Calu3 (cell line): ENCODE results near the gene TCP1. TPM values are rescaled to one million over a fixed set of nuclear protein-coding genes. Genes with fewer than 3 reads are reported as not detected.
A peak's percentile ranks its signal among the peaks of the same experiment; 100 is the strongest.

Experiments
- BruUV-seq: library from RNA; stranded (reverse); fragments of 400-500 nt; replicated peaks from 2 replicates; lab custom pipeline; 2021; lab: Mats Ljungman, UMichigan
- CTCF ChIA-PET: fragments of 300-600 bp; sonication (Branson Sonifier 250); formaldehyde crosslinking; loops from one replicate; lab custom pipeline; 2022; ENCODE audit warnings: antibody characterized with exemption; lab: Charles Lee
- DNase-seq: peaks from one replicate; pipeline ENCODE4 v3.0.0; 2022
- H3K27ac Mint-ChIP-seq: one replicate; pipeline ENCODE4 v1.8.0; 2022; ENCODE audit warnings: mixed read lengths; ENCODE audit not compliant: unreplicated experiment
- H3K27me3 Mint-ChIP-seq: one replicate; pipeline ENCODE4 v1.8.0; 2022; ENCODE audit warnings: mixed read lengths; ENCODE audit not compliant: unreplicated experiment
- H3K36me3 Mint-ChIP-seq: one replicate; pipeline ENCODE4 v1.8.0; 2022; ENCODE audit warnings: mild to moderate bottlenecking, moderate library complexity, mixed read lengths; ENCODE audit not compliant: insufficient read depth, unreplicated experiment
- H3K4me1 Mint-ChIP-seq: one replicate; pipeline ENCODE4 v1.8.0; 2022; ENCODE audit warnings: mild to moderate bottlenecking, low read depth, mixed read lengths; ENCODE audit not compliant: unreplicated experiment
- H3K4me3 Mint-ChIP-seq: one replicate; pipeline ENCODE4 v1.8.0; 2022; ENCODE audit warnings: mild to moderate bottlenecking, low read depth, moderate library complexity, mixed read lengths; ENCODE audit not compliant: unreplicated experiment
- H3K9me3 Mint-ChIP-seq: one replicate; pipeline ENCODE4 v1.8.0; 2022; ENCODE audit warnings: low read depth, mixed read lengths; ENCODE audit not compliant: unreplicated experiment
- CTCF ChIP-seq: fragments of 200-600 bp; IDR thresholded peaks from one replicate; pipeline ENCODE4 v1.8.0; 2022; ENCODE audit warnings: antibody characterized with exemption; ENCODE audit not compliant: unreplicated experiment
- intact Hi-C: fragments of 100-400 bp; cut with micrococcal nuclease; formaldehyde crosslinking; loops from one replicate; pipeline ENCODE4 v1.10.0; 2022; ENCODE audit not compliant: unreplicated experiment
- total RNA-seq: library from RNA; stranded (reverse); gene quantifications from 2 replicates; pipeline ENCODE4 v1.2.3, GENCODE V29; 2022

Gene TCP1
- total RNA-seq, 1 experiment from 2014 or later: 357 TPM

DNA sequence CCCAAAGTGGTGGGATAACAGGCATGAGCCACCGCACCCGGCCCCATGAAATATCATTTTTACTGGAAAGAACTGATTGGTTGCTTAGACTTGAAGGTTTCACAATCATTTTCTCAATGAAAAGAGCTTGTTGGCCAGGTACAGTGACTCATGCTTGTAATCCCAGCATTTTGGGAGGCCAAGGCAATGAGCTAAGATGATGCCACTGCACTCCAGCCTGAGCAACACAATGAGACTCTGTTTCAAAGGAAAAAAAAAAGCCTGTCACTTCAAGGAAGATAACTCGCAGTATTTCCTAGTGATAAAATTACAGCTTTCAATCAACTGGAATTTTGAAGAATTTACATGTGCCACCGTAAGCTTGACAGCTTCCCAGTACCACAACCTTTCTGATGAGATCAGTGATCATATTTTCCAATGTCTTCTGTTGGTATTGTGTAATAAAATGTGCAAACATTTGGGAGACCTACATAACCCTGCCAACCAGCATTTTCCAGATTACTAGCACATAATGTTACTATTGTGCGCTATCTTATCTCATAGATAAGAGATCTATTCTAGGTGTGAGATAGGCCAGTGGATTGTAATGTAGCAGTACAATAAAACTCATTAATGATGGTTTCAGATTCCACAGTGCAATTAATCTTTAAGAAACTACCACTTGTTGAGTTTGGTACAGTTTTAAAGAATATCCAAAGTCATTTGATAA, 17.9 kb upstream of the TCP1 start:
- Mint-ChIP-seq H3K27me3 (peaks cover 15% of the 10 kb centered on the region), H3K36me3 (peaks cover 17% of the 10 kb centered on the region), H3K4me3 (peak overlapping the region; percentile 9), H3K9me3 (no peaks in the 10 kb centered on the region), H3K4me1 (peaks cover 29% of the 10 kb centered on the region), H3K27ac (peak overlapping the region; percentile 76)
- peak; percentile 73 for DNase-seq
- no peak for TF ChIP-seq CTCF
- intact Hi-C loops: loop anchor here (1.0 to 5.0 kb wide), 2 partner anchors 17 to 45 kb away; partner anchors contain the start of gene MRPL18
- BruUV-seq: no TSS peak
- CTCF ChIA-PET: interaction anchor here (0.7 to 1.4 kb wide), 3 partner anchors 17 to 78 kb away, joined by 3 to 14 read pairs (median 4); partner anchors contain the start of genes MRPL18 and TCP1

DNA sequence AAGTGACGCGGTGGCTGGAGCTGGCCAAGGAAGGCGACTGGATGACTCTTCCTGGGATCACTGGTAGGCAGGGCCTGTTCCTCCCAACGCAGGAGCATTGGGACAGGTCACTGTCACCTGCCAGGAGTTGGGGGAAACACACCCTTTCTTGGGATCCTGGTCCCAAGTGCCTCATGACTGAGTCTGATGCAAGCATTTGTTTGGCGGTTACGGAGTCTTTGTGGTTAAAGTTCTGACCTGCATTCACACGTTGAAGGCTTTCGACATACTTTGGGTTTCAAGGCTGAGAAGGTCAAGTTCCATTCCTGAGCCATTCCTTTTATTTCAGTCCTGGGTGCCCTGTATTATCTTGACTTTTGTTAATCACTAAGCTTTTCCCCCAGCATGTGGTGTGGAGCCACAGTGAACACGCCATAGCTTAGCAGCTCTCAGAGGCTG, 16.6 kb upstream of the TCP1 start:
- DNase-seq: peak; percentile 55
- Mint-ChIP-seq H3K4me3 (no peak overlapping the region), H3K36me3 (peaks cover 17% of the 10 kb centered on the region), H3K9me3 (no peaks in the 10 kb centered on the region), H3K27ac (peak overlapping the region; percentile 44), H3K4me1 (peaks cover 29% of the 10 kb centered on the region), H3K27me3 (peaks cover 11% of the 10 kb centered on the region)
- BruUV-seq: no TSS peak
- CTCF ChIA-PET: interaction anchor here (0.5 to 1.4 kb wide), 2 partner anchors 16 to 79 kb away, joined by 7 to 14 read pairs; partner anchors contain the start of genes MRPL18 and TCP1
- intact Hi-C loops: loop anchor here (5.0 kb wide), 1 partner anchor 46 kb away; no protein-coding TSS in a partner anchor
- no peak for TF ChIP-seq CTCF

DNA sequence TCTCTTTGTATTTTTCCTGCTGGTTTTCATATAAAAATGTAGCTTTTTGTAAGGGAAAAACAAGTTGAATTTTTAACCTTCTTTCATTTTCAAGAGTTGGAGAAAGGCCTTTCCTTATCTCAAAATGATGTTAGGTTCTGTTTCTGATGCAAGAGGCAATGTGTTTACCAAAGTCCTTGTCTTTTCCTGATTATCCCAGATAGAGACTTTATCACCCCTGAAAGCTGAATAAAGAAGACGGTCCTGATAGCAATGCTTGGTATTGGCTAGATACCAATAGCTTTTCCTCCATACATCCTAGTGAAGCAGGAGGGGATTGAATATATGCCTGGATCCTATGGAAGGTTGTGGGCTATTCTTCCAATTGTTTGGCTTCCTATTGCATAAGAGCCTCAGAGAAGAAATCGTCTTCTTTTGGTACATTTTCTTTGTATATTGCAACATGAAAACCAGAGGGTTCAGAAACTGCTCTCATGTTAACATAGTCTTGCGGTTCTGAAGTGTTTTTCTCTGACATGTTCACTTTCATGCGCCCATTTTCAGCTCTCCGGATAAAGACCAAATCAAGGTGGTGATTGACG, 16.1 kb upstream of the TCP1 start:
- CTCF ChIA-PET: no interaction called here
- Mint-ChIP-seq H3K27ac (peak overlapping the region; percentile 44), H3K36me3 (peaks cover 17% of the 10 kb centered on the region), H3K27me3 (peaks cover 6% of the 10 kb centered on the region), H3K4me3 (no peak overlapping the region), H3K4me1 (peaks cover 29% of the 10 kb centered on the region), H3K9me3 (no peaks in the 10 kb centered on the region)
- intact Hi-C loops: loop anchor here (5.0 kb wide), 1 partner anchor 47 kb away; no protein-coding TSS in a partner anchor
- no TSS peak for BruUV-seq
- TF ChIP-seq CTCF: no peak
- DNase-seq: no peak

DNA sequence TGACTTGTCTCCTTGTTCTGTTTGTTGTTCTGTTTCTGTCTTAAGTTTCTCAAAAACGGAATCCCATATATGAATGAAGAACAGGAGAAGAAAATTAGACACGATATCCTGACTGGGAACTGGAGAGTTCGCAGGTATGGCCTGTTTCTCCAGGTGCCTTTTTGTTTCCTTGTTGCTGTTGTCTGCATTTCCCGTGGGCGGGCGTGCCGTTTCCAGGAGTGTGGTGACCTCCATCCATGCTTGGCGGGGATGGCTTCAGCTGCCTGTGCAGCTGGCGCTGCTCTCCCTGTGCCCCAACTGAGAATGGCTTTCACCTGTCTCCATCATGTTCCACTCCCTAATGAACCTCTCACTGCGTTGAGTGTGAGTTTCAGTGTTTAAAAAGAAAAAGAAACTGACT, 15.1 kb upstream of the TCP1 start:
- peaks cover 23% of the 10 kb centered on the region for H3K36me3 Mint-ChIP-seq
- no peaks in the 10 kb centered on the region for H3K27me3 Mint-ChIP-seq
- H3K9me3 Mint-ChIP-seq: no peaks in the 10 kb centered on the region
- BruUV-seq: no TSS peak
- intact Hi-C loops: no loop called here
- TF ChIP-seq CTCF: no peak
- no peak for DNase-seq
- H3K27ac Mint-ChIP-seq: no peak overlapping the region
- H3K4me3 Mint-ChIP-seq: no peak overlapping the region
- H3K4me1 Mint-ChIP-seq: peaks cover 24% of the 10 kb centered on the region
- CTCF ChIA-PET: no interaction called here
